ENCODE data around the gene RASSF1. TPM values are rescaled to one million over a fixed set of nuclear protein-coding genes. Genes with fewer than 3 reads are reported as not detected.

Gene RASSF1
- total RNA-seq, 4 donors from 2014 or later = 33.9 to 63.3 (median 39.7) TPM

DNA sequence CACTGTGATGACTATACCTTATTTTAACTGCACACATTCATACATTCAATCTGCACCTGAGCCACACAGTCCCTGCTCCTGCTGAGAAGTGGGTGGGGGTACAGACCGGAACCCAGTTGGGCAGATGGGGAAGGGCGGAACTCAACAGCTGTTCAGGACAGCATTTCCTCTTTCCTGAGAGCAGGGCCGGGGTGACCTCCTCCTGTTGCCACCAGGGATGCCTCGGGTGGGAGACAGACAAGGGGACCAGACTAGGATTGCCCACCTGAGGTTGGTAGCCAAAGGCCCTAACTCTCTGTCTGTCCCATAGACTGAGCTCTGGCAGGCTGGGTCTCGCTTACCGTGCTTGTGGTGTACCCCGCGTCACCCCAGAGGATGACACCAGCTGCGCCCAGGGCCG is 22.0 kb downstream of the RASSF1 start:
- Histone ChIP-seq H3K27ac (peak overlapping the region; percentile 89), H3K27me3 (no peaks in the 10 kb centered on the region), H3K36me3 (peaks cover 19% of the 10 kb centered on the region), H3K4me1 (peaks cover 87% of the 10 kb centered on the region), H3K9me3 (no peaks in the 10 kb centered on the region), H3K4me3 (peak overlapping the region; percentile 93)
- DNase-seq (ENCODE audit: low spot score in 2 of 2) = no peak
- WGBS = 85% methylated on average over 10 of the region's 10 CpGs
- TF ChIP-seq POLR2AphosphoS5 (IDR thresholded peaks at IDR 0.05) (no peak), POLR2A (IDR thresholded peaks at IDR 0.05) (no peak), EP300 (IDR thresholded peaks at IDR 0.05) (no peak)
- TF ChIP-seq, protein P1, sequence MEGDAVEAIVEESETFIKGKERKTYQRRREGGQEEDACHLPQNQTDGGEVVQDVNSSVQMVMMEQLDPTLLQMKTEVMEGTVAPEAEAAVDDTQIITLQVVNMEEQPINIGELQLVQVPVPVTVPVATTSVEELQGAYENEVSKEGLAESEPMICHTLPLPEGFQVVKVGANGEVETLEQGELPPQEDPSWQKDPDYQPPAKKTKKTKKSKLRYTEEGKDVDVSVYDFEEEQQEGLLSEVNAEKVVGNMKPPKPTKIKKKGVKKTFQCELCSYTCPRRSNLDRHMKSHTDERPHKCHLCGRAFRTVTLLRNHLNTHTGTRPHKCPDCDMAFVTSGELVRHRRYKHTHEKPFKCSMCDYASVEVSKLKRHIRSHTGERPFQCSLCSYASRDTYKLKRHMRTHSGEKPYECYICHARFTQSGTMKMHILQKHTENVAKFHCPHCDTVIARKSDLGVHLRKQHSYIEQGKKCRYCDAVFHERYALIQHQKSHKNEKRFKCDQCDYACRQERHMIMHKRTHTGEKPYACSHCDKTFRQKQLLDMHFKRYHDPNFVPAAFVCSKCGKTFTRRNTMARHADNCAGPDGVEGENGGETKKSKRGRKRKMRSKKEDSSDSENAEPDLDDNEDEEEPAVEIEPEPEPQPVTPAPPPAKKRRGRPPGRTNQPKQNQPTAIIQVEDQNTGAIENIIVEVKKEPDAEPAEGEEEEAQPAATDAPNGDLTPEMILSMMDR (IDR thresholded peaks at IDR 0.05) = no peak

DNA sequence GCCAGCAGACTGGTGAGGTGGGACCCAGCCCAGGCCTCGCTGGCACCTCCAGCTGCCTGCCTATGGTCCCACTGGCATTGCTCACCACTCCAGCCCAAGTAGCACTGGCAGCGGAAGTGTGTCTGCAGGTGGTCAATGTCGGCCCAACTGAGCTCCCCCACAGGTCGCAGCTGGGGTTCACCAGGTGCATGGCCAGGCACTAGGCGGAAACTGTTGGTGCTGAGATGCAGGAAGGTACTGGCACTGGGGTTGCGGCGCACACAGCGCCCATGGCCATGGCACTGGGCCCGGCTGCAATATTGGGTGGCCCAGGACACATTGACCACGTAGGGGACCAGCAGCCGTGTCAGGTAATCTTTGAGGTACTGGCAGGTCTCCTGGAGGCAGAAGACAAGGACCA is 22.5 kb downstream of the RASSF1 start:
- Histone ChIP-seq H3K9me3 (no peaks in the 10 kb centered on the region), H3K36me3 (peaks cover 19% of the 10 kb centered on the region), H3K4me3 (peak overlapping the region; percentile 93), H3K27ac (peak overlapping the region; percentile 89), H3K4me1 (peaks cover 86% of the 10 kb centered on the region), H3K27me3 (no peaks in the 10 kb centered on the region)
- DNase-seq (ENCODE audit: low spot score in 2 of 2) = no peak
- WGBS = 71% methylated on average over 8 of the region's 11 CpGs
- TF ChIP-seq POLR2A (IDR thresholded peaks at IDR 0.05) (no peak), EP300 (IDR thresholded peaks at IDR 0.05) (no peak), POLR2AphosphoS5 (IDR thresholded peaks at IDR 0.05) (no peak)
- TF ChIP-seq, protein P1 (IDR thresholded peaks at IDR 0.05) = no peak

DNA sequence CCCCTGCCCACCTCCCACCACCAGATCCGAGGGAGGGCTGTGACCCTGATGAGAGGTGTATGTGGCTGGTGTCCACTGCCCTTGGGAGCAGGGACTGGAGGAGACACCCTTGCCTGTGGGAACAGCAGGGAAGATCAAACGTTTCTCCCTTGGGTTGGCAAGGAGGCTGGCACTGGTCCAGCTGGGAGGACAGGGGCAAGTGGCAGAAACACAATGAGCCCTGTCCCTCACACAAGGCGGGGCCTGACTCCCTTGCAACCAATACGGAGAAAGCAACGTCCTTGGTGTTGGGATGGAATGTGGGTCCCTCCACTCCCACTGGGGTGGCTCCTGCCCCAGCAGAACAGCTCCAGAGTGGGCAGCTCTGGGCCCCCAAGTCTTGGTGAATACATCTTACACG is 23.3 kb downstream of the RASSF1 start:
- peak in 1 of 2 donors; percentile 78 for DNase-seq (ENCODE audit: low spot score in 2 of 2)
- Histone ChIP-seq H3K9me3 (no peaks in the 10 kb centered on the region), H3K27me3 (no peaks in the 10 kb centered on the region), H3K4me1 (peaks cover 79% of the 10 kb centered on the region), H3K27ac (peak overlapping the region; percentile 89), H3K4me3 (peak overlapping the region; percentile 93), H3K36me3 (peaks cover 19% of the 10 kb centered on the region)
- WGBS = 100% methylated on average over 1 of the region's 6 CpGs
- no peak for TF ChIP-seq EP300 (IDR thresholded peaks at IDR 0.05)
- no peak for TF ChIP-seq POLR2A (IDR thresholded peaks at IDR 0.05)
- TF ChIP-seq, protein P1 (IDR thresholded peaks at IDR 0.05) = no peak
- TF ChIP-seq POLR2AphosphoS5 (IDR thresholded peaks at IDR 0.05) = no peak

DNA sequence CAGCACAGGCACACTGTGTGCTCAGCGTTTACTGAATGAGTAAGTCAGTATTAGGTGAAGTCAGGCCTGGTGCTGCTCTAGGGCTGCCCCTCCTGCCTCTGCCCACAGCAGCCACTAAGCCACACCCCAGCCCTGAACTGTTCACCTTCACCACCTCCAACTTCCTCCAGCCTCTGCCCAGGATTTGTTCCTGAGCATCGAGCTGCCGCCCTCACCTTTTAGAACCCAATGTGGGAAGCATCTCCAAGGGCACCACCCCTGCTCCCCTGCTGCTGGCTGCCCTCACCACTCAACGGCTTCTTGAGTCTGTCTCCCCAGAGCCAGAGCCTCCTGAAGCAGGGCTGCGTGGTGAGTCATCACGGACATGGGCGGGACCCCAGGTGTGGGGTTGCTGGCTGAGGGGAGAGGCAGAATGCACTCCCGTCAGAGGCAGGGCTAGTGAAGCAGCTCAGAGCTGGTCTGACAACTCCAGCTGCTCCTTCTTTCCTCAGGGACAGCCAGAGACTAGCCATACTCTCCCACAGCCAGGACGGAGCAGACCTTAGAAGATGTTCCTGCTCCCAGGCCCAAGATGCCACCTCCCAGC is 23.9 kb downstream of the RASSF1 start:
- H3K4me1 ChIP-seq = peaks cover 77% of the 10 kb centered on the region
- DNase-seq (ENCODE audit: low spot score in 2 of 2) = peak; percentile 88
- H3K4me3 ChIP-seq = peak overlapping the region; percentile 93

DNA sequence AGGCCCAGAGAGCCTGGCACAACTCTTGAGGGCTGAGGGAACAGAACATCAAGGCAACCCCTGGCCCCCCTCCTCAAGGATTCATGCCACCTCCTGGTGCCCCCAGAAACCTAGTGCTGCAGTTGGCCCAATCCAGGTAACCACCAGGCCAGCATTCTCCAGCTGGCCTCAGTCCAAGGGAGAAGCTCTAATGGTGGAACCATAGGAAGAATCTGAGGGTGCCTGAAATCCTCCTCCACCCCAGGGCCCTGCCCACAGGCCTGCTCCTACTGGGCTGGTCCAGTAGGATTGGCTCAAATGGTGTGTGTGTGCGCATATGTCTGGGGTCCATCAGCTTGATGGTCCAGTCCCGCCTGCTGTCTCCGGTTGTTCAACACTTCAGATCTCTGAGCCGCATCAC is 25.8 kb downstream of the RASSF1 start:
- Histone ChIP-seq H3K27me3 (no peaks in the 10 kb centered on the region), H3K4me3 (no peak overlapping the region), H3K9me3 (no peaks in the 10 kb centered on the region), H3K36me3 (peaks cover 18% of the 10 kb centered on the region), H3K4me1 (peaks cover 75% of the 10 kb centered on the region), H3K27ac (peak overlapping the region; percentile 6)
- WGBS = 100% methylated on average over 4 of the region's 4 CpGs
- TF ChIP-seq POLR2AphosphoS5 (IDR thresholded peaks at IDR 0.05) = no peak
- TF ChIP-seq EP300 (IDR thresholded peaks at IDR 0.05) = no peak
- TF ChIP-seq, protein P1 (IDR thresholded peaks at IDR 0.05) = no peak
- TF ChIP-seq POLR2A (IDR thresholded peaks at IDR 0.05) = no peak
- no peak for DNase-seq (ENCODE audit: low spot score in 2 of 2)

More for the DNA sequence above, 23.9 kb downstream of the RASSF1 start:
- Histone ChIP-seq H3K36me3 (peaks cover 19% of the 10 kb centered on the region), H3K27me3 (no peaks in the 10 kb centered on the region), H3K9me3 (no peaks in the 10 kb centered on the region), H3K27ac (peak overlapping the region; percentile 89)
- TF ChIP-seq POLR2AphosphoS5 (IDR thresholded peaks at IDR 0.05) = peak in 2 of 3 donors; percentile 25 to 66
- no peak for TF ChIP-seq EP300 (IDR thresholded peaks at IDR 0.05)
- WGBS = 24% methylated on average over 3 of the region's 9 CpGs

Data from suprapubic skin (tissue), 4 donors.